Sigmoid colon (tissue), 7 donors: ENCODE data around the gene SORCS2. TPM values are rescaled to one million over a fixed set of nuclear protein-coding genes. Genes with fewer than 3 reads are reported as not detected.

Source experiments
- DNase-seq: peaks from one replicate; pipeline ENCODE4 v3.0.0-alpha.2; 2019
- H3K27ac ChIP-seq, 4 donors: fragments of 200-600 bp; sonication (generic); one replicate each; pipeline ENCODE4 v1.5.1; 2016 to 2019; ENCODE audit warnings: mild to moderate bottlenecking in 1 of 4
- H3K27me3 ChIP-seq, 3 donors: fragments of 200-600 bp; sonication (generic); one replicate each; pipeline ENCODE4 v1.5.1; 2019; ENCODE audit warnings: mild to moderate bottlenecking in 1 of 3
- H3K36me3 ChIP-seq, 4 donors: fragments of 200-600 bp; sonication (generic); one replicate each; pipeline ENCODE4 v1.5.1; 2016 to 2019
- H3K4me1 ChIP-seq, 4 donors: fragments of 200-600 bp; sonication (generic); one replicate each; pipeline ENCODE4 v1.5.1; 2017 to 2019
- H3K4me3 ChIP-seq, 4 donors: fragments of 200-600 bp; sonication (generic); one replicate each; pipeline ENCODE4 v1.5.1; 2017 to 2019; ENCODE audit warnings: mild to moderate bottlenecking in 2 of 4, moderate library complexity in 1 of 4
- H3K9me3 ChIP-seq, 4 donors: fragments of 200-600 bp in 3 of 4; sonication (generic) in 3 of 4; one replicate each; pipeline versions ENCODE4 v1.5.1 to v1.6.1; 2013 to 2019
- CTCF ChIP-seq, 4 experiments: fragments of 450-650 bp in 3 of 4; fragments of 200-600 bp in 1 of 4; IDR thresholded peaks; one replicate each; pipeline ENCODE4 v1.5.1; 2016 to 2019; ENCODE audit warnings: antibody characterized with exemption in 4 of 4, mild to moderate bottlenecking in 3 of 4, moderate library complexity in 2 of 4
- EP300 ChIP-seq, 4 donors: sonication (generic); formaldehyde crosslinking; IDR thresholded peaks; one replicate each; pipeline ENCODE4 v1.6.1; 2017; ENCODE audit warnings: antibody characterized with exemption in 4 of 4
- POLR2A ChIP-seq, 2 donors: fragments of 450-650 bp; IDR thresholded peaks; one replicate each; pipeline ENCODE4 v1.6.1; 2016; ENCODE audit warnings: antibody characterized with exemption in 2 of 2, mild to moderate bottlenecking in 2 of 2, moderate library complexity in 2 of 2
- POLR2AphosphoS5 ChIP-seq, 4 donors: sonication (generic); formaldehyde crosslinking; IDR thresholded peaks; one replicate each; pipeline ENCODE4 v1.6.1; 2017; ENCODE audit warnings: antibody characterized with exemption in 4 of 4
- WGBS, 2 donors: extraction: QIAGEN DNeasy Blood & Tissue Kit; methylation state at CpG; one replicate each; pipeline ENCODE4 v1.1.7; 2013; 5-methylcytosine and 5-hydroxymethylcytosine counted together
- intact Hi-C: fragments of 100-400 bp; cut with DNase I; formaldehyde crosslinking; loops from one replicate; pipeline ENCODE4 v1.15.1; 2023
- polyA plus RNA-seq, 3 donors: library from polyadenylated mRNA; stranded (reverse); fragments of 200-250 nt; gene quantifications; one replicate each; pipeline ENCODE4 v1.2.3, GENCODE V29; 2013
- total RNA-seq, 4 donors: library from RNA; depleted of rRNA; stranded (reverse); fragments of >200 nt; gene quantifications; one replicate each; pipeline ENCODE4 v1.1.0, GENCODE V29; 2016
- donor health status: healthy with polysubstance abuse.
- donor health status: Bipolar disorder and iron deficiency.
- donor health status: healthy.

Gene SORCS2
- total and polyA plus RNA-seq, 7 donors: 1.8 to 6.4 (median 3.9) TPM; not detected in 2

GRCh38 chr4:7261087-7261486 lies 68.7 kb downstream of the SORCS2 start:
- H3K4me1 ChIP-seq: peaks cover 0 to 23% (median 17%) of the 10 kb centered on the region in 4 donors
- DNase-seq: no peak
- no peak overlapping the region for H3K4me3 ChIP-seq
- intact Hi-C loops: no loop called here
- TF ChIP-seq EP300 (IDR thresholded peaks at IDR 0.05): no peak
- no peak for TF ChIP-seq POLR2A (IDR thresholded peaks at IDR 0.05)
- no peak for TF ChIP-seq CTCF (IDR thresholded peaks at IDR 0.05)
- TF ChIP-seq POLR2AphosphoS5 (IDR thresholded peaks at IDR 0.05): no peak
- H3K36me3 ChIP-seq: no peaks in the 10 kb centered on the region
- H3K27ac ChIP-seq: no peak overlapping the region
- H3K27me3 ChIP-seq: no peaks in the 10 kb centered on the region
- H3K9me3 ChIP-seq: no peaks in the 10 kb centered on the region
- 37 to 45% methylated on average over 8 of the region's 8 CpGs for WGBS, 2 donors

GRCh38 chr4:7261536-7261935 lies 69.2 kb downstream of the SORCS2 start:
- H3K9me3 ChIP-seq: no peaks in the 10 kb centered on the region
- no peak overlapping the region for H3K4me3 ChIP-seq
- no peak for DNase-seq
- TF ChIP-seq POLR2AphosphoS5 (IDR thresholded peaks at IDR 0.05) (no peak), CTCF (IDR thresholded peaks at IDR 0.05) (no peak), POLR2A (IDR thresholded peaks at IDR 0.05) (no peak), EP300 (IDR thresholded peaks at IDR 0.05) (no peak)
- H3K27ac ChIP-seq: no peak overlapping the region
- no peaks in the 10 kb centered on the region for H3K27me3 ChIP-seq
- H3K36me3 ChIP-seq: no peaks in the 10 kb centered on the region
- 67 to 76% methylated on average over 6 of the region's 6 CpGs for WGBS, 2 donors
- intact Hi-C loops: no loop called here
- peaks cover 0 to 19% (median 14%) of the 10 kb centered on the region in 4 donors for H3K4me1 ChIP-seq

GRCh38 chr4:7262134-7262533 lies 69.8 kb downstream of the SORCS2 start:
- no peak for DNase-seq
- no peaks in the 10 kb centered on the region for H3K9me3 ChIP-seq
- H3K27me3 ChIP-seq: no peaks in the 10 kb centered on the region
- H3K4me3 ChIP-seq: no peak overlapping the region
- H3K4me1 ChIP-seq: peaks cover 0 to 13% (median 8%) of the 10 kb centered on the region in 4 donors
- TF ChIP-seq POLR2A (IDR thresholded peaks at IDR 0.05) (no peak), POLR2AphosphoS5 (IDR thresholded peaks at IDR 0.05) (no peak), CTCF (IDR thresholded peaks at IDR 0.05) (no peak), EP300 (IDR thresholded peaks at IDR 0.05) (no peak)
- no peaks in the 10 kb centered on the region for H3K36me3 ChIP-seq
- no peak overlapping the region for H3K27ac ChIP-seq
- intact Hi-C loops: no loop called here
- WGBS, 2 donors: 87 to 88% methylated on average over 1 of the region's 1 CpG

GRCh38 chr4:7263166-7263565 lies 70.8 kb downstream of the SORCS2 start:
- WGBS, 2 donors: 45 to 74% methylated on average over 11 of the region's 11 CpGs
- intact Hi-C loops: no loop called here
- DNase-seq: no peak
- Histone ChIP-seq H3K27me3 (no peaks in the 10 kb centered on the region), H3K36me3 (no peaks in the 10 kb centered on the region), H3K4me3 (no peak overlapping the region), H3K9me3 (no peaks in the 10 kb centered on the region), H3K27ac (no peak overlapping the region), H3K4me1 (peaks cover 0 to 7% (median 3%) of the 10 kb centered on the region in 4 donors)
- TF ChIP-seq EP300 (IDR thresholded peaks at IDR 0.05) (no peak), POLR2AphosphoS5 (IDR thresholded peaks at IDR 0.05) (no peak), POLR2A (IDR thresholded peaks at IDR 0.05) (no peak), CTCF (IDR thresholded peaks at IDR 0.05) (no peak)

GRCh38 chr4:7264694-7265093 lies 72.4 kb downstream of the SORCS2 start:
- intact Hi-C loops: no loop called here
- WGBS, 2 donors: 84 to 86% methylated on average over 11 of the region's 11 CpGs
- peaks cover 0 to 7% (median 3%) of the 10 kb centered on the region in 4 donors for H3K4me1 ChIP-seq
- no peaks in the 10 kb centered on the region for H3K9me3 ChIP-seq
- no peak overlapping the region for H3K27ac ChIP-seq
- TF ChIP-seq EP300 (IDR thresholded peaks at IDR 0.05) (no peak), POLR2AphosphoS5 (IDR thresholded peaks at IDR 0.05) (no peak), POLR2A (IDR thresholded peaks at IDR 0.05) (no peak), CTCF (IDR thresholded peaks at IDR 0.05) (no peak)
- no peak for DNase-seq
- H3K27me3 ChIP-seq: no peaks in the 10 kb centered on the region
- H3K4me3 ChIP-seq: no peak overlapping the region
- no peaks in the 10 kb centered on the region for H3K36me3 ChIP-seq
